DOHH2 (cell line): Measurements from ENCODE around the gene HCRTR1.

Experiments
- CTCF ChIP-seq: fragments of 200-600 bp; sonication (generic); IDR thresholded peaks from one replicate; pipeline ENCODE4 v1.5.1; 2014; ENCODE audit warnings: antibody characterized with exemption, mild to moderate bottlenecking, low read depth, low read length; ENCODE audit not compliant: poor library complexity, severe bottlenecking
- EZH2phosphoT487 ChIP-seq: fragments of 200-600 bp; sonication (generic); IDR thresholded peaks from 2 replicates; pipeline ENCODE4 v1.6.1; 2017; ENCODE audit warnings: borderline replicate concordance, mild to moderate bottlenecking, antibody characterized with exemption, low read length, moderate library complexity, mixed read lengths

- no peak for TF ChIP-seq CTCF
- no peak for TF ChIP-seq EZH2phosphoT487
Observed at GRCh38 chr1:31673433-31673832, 55.9 kb downstream of the HCRTR1 start.
